Liver (tissue), 9 donors: ENCODE data around the gene SNRPA. TPM values are rescaled to one million over a fixed set of nuclear protein-coding genes. Genes with fewer than 3 reads are reported as not detected.

Experiments used
- DNase-seq: peaks from one replicate; pipeline ENCODE4 v3.0.0-alpha.2; 2017; ENCODE audit warnings: low spot score
- H3K27ac ChIP-seq, 2 donors: one replicate each; pipeline ENCODE4 v1.7.0; 2013; ENCODE audit warnings: inconsistent platforms in 2 of 2, low read length in 2 of 2, control low read depth in 1 of 2, low read depth in 1 of 2, mild to moderate bottlenecking in 1 of 2
- H3K27me3 ChIP-seq, 4 donors: one replicate each; pipeline versions ENCODE4 v1.6.1 to v1.7.0; 2013; ENCODE audit warnings: low read length in 3 of 4, inconsistent platforms in 1 of 4, mild to moderate bottlenecking in 1 of 4, moderate library complexity in 1 of 4; ENCODE audit not compliant: control insufficient read depth in 4 of 4, insufficient read depth in 4 of 4
- H3K36me3 ChIP-seq, 4 donors: one replicate each; pipeline versions ENCODE4 v1.6.1 to v1.7.0; 2013; ENCODE audit warnings: low read length in 3 of 4, mild to moderate bottlenecking in 3 of 4, low read depth in 1 of 4, moderate library complexity in 1 of 4; ENCODE audit not compliant: control insufficient read depth in 4 of 4, insufficient read depth in 3 of 4
- H3K4me1 ChIP-seq, 4 donors: one replicate each; pipeline versions ENCODE4 v1.6.1 to v1.7.0; 2013; ENCODE audit warnings: low read length in 3 of 4, mild to moderate bottlenecking in 3 of 4, moderate library complexity in 1 of 4; ENCODE audit not compliant: control insufficient read depth in 4 of 4, insufficient read depth in 4 of 4
- H3K4me3 ChIP-seq, 3 donors: one replicate each; pipeline versions ENCODE4 v1.6.1 to v1.7.0; 2013; ENCODE audit warnings: low read length in 3 of 3, control low read depth in 1 of 3, low read depth in 1 of 3, mild to moderate bottlenecking in 1 of 3
- H3K9ac ChIP-seq, 2 donors: one replicate each; pipeline ENCODE4 v1.7.0; 2013; ENCODE audit warnings: low read length in 2 of 2, mild to moderate bottlenecking in 2 of 2, moderate library complexity in 2 of 2, control low read depth in 1 of 2, low read depth in 1 of 2
- H3K9me3 ChIP-seq, 4 donors: one replicate each; pipeline versions ENCODE4 v1.6.1 to v1.7.0; 2013; ENCODE audit warnings: low read length in 3 of 4; ENCODE audit not compliant: control insufficient read depth in 4 of 4
- CTCF ChIP-seq: fragments of 150-350 bp; IDR thresholded peaks from 2 replicates; pipeline ENCODE4 v1.5.1; 2017; ENCODE audit warnings: improper control_type of control experiment, low read depth, low read length; ENCODE audit not compliant: missing input control
- FOXA1 ChIP-seq: IDR thresholded peaks from 2 replicates; pipeline ENCODE4 v1.6.1; 2016; ENCODE audit warnings: antibody characterized with exemption
- FOXA2 ChIP-seq: IDR thresholded peaks from 2 replicates; pipeline ENCODE4 v1.6.1; 2016; ENCODE audit warnings: antibody characterized with exemption
- HNF4A ChIP-seq, 2 donors: conservative IDR thresholded peaks; 2 replicates each; pipeline ENCODE4 v1.6.1; 2016; ENCODE audit warnings: antibody characterized with exemption in 2 of 2, mild to moderate bottlenecking in 2 of 2
- NR2F2 ChIP-seq: IDR thresholded peaks from 2 replicates; pipeline ENCODE4 v1.6.1; 2016; ENCODE audit warnings: antibody characterized with exemption
- RXRA ChIP-seq, 2 donors: IDR thresholded peaks; 2 replicates each; pipeline ENCODE4 v1.6.1; 2017 to 2018; ENCODE audit warnings: antibody characterized with exemption in 2 of 2, mild to moderate bottlenecking in 1 of 2
- SP1 ChIP-seq: IDR thresholded peaks from 2 replicates; pipeline ENCODE4 v1.6.1; 2018; ENCODE audit warnings: antibody characterized with exemption, mild to moderate bottlenecking
- TAF1 ChIP-seq: conservative IDR thresholded peaks from 2 replicates; pipeline ENCODE4 v1.6.1; 2016; ENCODE audit warnings: antibody characterized with exemption, mild to moderate bottlenecking
- ZBTB33 ChIP-seq: IDR thresholded peaks from 2 replicates; pipeline ENCODE4 v1.6.1; 2016; ENCODE audit warnings: antibody characterized with exemption
- WGBS: extraction: QIAGEN DNeasy Blood & Tissue Kit; methylation state at CpG from one replicate; pipeline ENCODE4 v1.1.7; 2013; 5-methylcytosine and 5-hydroxymethylcytosine counted together
- polyA plus RNA-seq, 2 donors: library from polyadenylated mRNA; stranded (reverse) in 1 of 2; unstranded in 1 of 2; fragments of 200-250 nt in 1 of 2; fragments of >200 nt in 1 of 2; fragmentation: Nextera tagmentation in 1 of 2; extraction: Ambion mirVana in 1 of 2; gene quantifications; one replicate each; pipeline versions ENCODE4 v1.2.1 to v1.2.3, GENCODE V29; 2013 to 2015
- total RNA-seq, 2 donors: library from RNA; depleted of rRNA; stranded (reverse); fragments of >200 nt; gene quantifications; one replicate each; pipeline ENCODE4 v1.2.3, GENCODE V29; 2014
- donor health status: healthy.
- donor health status: healthy.
- donor health status: healthy.
- donor health status: healthy.
- donor health status: healthy.

SNRPA gene
- total and polyA plus RNA-seq, 4 donors: 11.8 to 27.1 (median 17.0) TPM

GRCh38 chr19:40802300-40803169, 51.5 kb downstream of the SNRPA start:
- H3K36me3 ChIP-seq: peaks cover under 1 to 10% (median 1%) of the 10 kb centered on the region in 4 donors
- TF ChIP-seq NR2F2 (peak; percentile 73), CTCF (no peak), TAF1 (no peak)
- 39% methylated on average over 11 of the region's 11 CpGs for WGBS
- H3K9ac ChIP-seq: no peak overlapping the region
- peak overlapping the region; percentile 48 to 82 for H3K27ac ChIP-seq
- peaks cover 34 to 81% (median 67%) of the 10 kb centered on the region in 4 donors for H3K4me1 ChIP-seq
- no peaks in the 10 kb centered on the region for H3K9me3 ChIP-seq
- no peak overlapping the region for H3K4me3 ChIP-seq
- peak; percentile 67 for DNase-seq
- no peaks in the 10 kb centered on the region for H3K27me3 ChIP-seq

GRCh38 chr19:40803170-40803856, 52.3 kb downstream of the SNRPA start:
- Histone ChIP-seq H3K9me3 (no peaks in the 10 kb centered on the region), H3K36me3 (peaks cover 5 to 12% (median 9%) of the 10 kb centered on the region in 4 donors), H3K27me3 (no peaks in the 10 kb centered on the region), H3K4me3 (no peak overlapping the region), H3K9ac (no peak overlapping the region), H3K27ac (peak overlapping the region; percentile 48 to 82), H3K4me1 (peaks cover 34 to 74% (median 62%) of the 10 kb centered on the region in 4 donors)
- WGBS: 58% methylated on average over 9 of the region's 9 CpGs
- DNase-seq: no peak
- TF ChIP-seq FOXA1 (no peak), TAF1 (no peak), FOXA2 (no peak), RXRA (IDR thresholded peaks at IDR 0.05) (no peak), HNF4A (conservative IDR thresholded peaks at IDR 0.05) (no peak), SP1 (no peak)

- no peaks in the 10 kb centered on the region for H3K27me3 ChIP-seq
- H3K27ac ChIP-seq: peak overlapping the region; percentile 48 to 82
- peak; percentile 38 for TF ChIP-seq FOXA2
- TF ChIP-seq ZBTB33: no peak
- peak in 1 of 2 donors; percentile 11 for TF ChIP-seq HNF4A (conservative IDR thresholded peaks at IDR 0.05)
- TF ChIP-seq RXRA (IDR thresholded peaks at IDR 0.05): peak in 1 of 2 donors; percentile 24
- H3K36me3 ChIP-seq: peaks cover 9 to 15% (median 13%) of the 10 kb centered on the region in 4 donors
- 53% methylated on average over 6 of the region's 6 CpGs for WGBS
- H3K9ac ChIP-seq: no peak overlapping the region
- no peak overlapping the region for H3K4me3 ChIP-seq
- peaks cover 34 to 74% (median 62%) of the 10 kb centered on the region in 4 donors for H3K4me1 ChIP-seq
- no peaks in the 10 kb centered on the region for H3K9me3 ChIP-seq
- DNase-seq: no peak
Observed at GRCh38 chr19:40803857-40804782, 53.1 kb downstream of the SNRPA start.
